Endothelial cell (in vitro differentiated cells): Measurements from ENCODE around the gene MRTFB. TPM values are rescaled to one million over a fixed set of nuclear protein-coding genes. Genes with fewer than 3 reads are reported as not detected.

Experiments used
- DNase-seq: peaks from one replicate; pipeline ENCODE4 v3.0.0; 2021; ENCODE audit warnings: low spot score
- H3K27ac Mint-ChIP-seq: one replicate; pipeline ENCODE4 v1.8.0; 2021; ENCODE audit warnings: mixed read lengths, inconsistent platforms; ENCODE audit not compliant: unreplicated experiment
- H3K27me3 Mint-ChIP-seq: one replicate; pipeline ENCODE4 v1.8.0; 2021; ENCODE audit warnings: mild to moderate bottlenecking, moderate library complexity, mixed read lengths, inconsistent platforms; ENCODE audit not compliant: unreplicated experiment
- H3K36me3 Mint-ChIP-seq: one replicate; pipeline ENCODE4 v1.8.0; 2021; ENCODE audit warnings: mild to moderate bottlenecking, low read depth, mixed read lengths, inconsistent platforms; ENCODE audit not compliant: unreplicated experiment
- H3K4me1 Mint-ChIP-seq: one replicate; pipeline ENCODE4 v1.8.0; 2021; ENCODE audit warnings: mild to moderate bottlenecking, mixed read lengths, inconsistent platforms; ENCODE audit not compliant: unreplicated experiment
- H3K4me3 Mint-ChIP-seq: one replicate; pipeline ENCODE4 v1.8.0; 2021; ENCODE audit warnings: mild to moderate bottlenecking, mixed read lengths, inconsistent platforms; ENCODE audit not compliant: unreplicated experiment
- H3K9me3 Mint-ChIP-seq: one replicate; pipeline ENCODE4 v1.8.0; 2021; ENCODE audit warnings: mixed read lengths, inconsistent platforms; ENCODE audit not compliant: unreplicated experiment
- CTCF ChIP-seq: fragments of 200-600 bp; sonication (generic); IDR thresholded peaks from one replicate; pipeline ENCODE4 v1.5.0; 2021; ENCODE audit warnings: antibody characterized with exemption; ENCODE audit not compliant: unreplicated experiment
- total RNA-seq: library from RNA; stranded (reverse); fragmentation: NEBNext Ultra II Directional; extraction: Animal tissue kit (Norgen Biotek cat#: 25700); gene quantifications from one replicate; pipeline ENCODE4 v1.2.1, GENCODE V29; 2021; ENCODE audit not compliant: unreplicated experiment

The MRTFB gene
- total RNA-seq, 1 donor from 2014 or later = 51.3 TPM

DNA sequence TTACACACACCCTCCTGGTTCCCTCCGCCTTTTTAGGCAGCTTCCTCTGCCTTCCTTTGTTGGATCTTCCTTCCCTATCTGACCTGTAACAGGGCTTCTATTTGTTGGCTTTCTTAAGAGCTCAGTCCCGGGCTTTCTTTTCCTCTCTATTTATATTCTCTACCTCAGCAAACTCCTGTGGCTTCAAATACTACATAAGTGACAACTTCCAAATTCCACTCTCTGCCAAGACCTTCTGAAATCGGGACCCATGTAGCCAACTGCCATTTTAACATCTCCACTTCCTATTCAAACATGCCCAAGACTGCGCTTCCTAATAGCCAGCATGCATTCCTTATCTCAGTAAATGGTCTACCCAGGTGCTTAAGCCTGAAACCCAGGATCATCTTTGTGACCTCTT lies 128.1 kb downstream of the MRTFB start:
- H3K4me3 Mint-ChIP-seq = no peak overlapping the region
- no peaks in the 10 kb centered on the region for H3K36me3 Mint-ChIP-seq
- no peaks in the 10 kb centered on the region for H3K9me3 Mint-ChIP-seq
- no peak for TF ChIP-seq CTCF
- H3K27me3 Mint-ChIP-seq = no peaks in the 10 kb centered on the region
- no peak overlapping the region for H3K27ac Mint-ChIP-seq
- DNase-seq = no peak
- peaks cover 35% of the 10 kb centered on the region for H3K4me1 Mint-ChIP-seq

DNA sequence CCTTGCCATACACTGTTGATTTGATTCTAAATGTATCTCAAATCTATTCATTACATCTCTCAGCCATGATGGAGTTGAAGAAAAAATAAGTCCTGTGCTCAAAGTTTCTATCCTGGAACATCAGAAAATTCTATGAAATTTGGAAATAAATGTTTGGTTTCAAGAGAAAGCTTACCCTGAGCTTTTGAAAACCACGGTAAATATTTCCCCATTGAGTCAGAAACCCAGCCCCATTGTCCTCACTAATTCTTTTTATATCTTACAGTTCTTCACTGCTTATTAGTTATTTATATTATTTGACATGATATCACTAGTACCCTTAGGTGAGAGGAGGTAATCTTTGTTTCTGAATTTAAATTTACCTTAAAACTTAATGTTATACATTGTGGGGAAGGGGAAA lies 128.5 kb downstream of the MRTFB start:
- no peak for TF ChIP-seq CTCF
- H3K36me3 Mint-ChIP-seq = no peaks in the 10 kb centered on the region
- no peaks in the 10 kb centered on the region for H3K9me3 Mint-ChIP-seq
- no peak overlapping the region for H3K27ac Mint-ChIP-seq
- H3K4me1 Mint-ChIP-seq = peaks cover 35% of the 10 kb centered on the region
- H3K27me3 Mint-ChIP-seq = no peaks in the 10 kb centered on the region
- DNase-seq = no peak
- no peak overlapping the region for H3K4me3 Mint-ChIP-seq

GRCh38 chr16:14202095-14202494 lies 131.0 kb downstream of the MRTFB start:
- H3K36me3 Mint-ChIP-seq = no peaks in the 10 kb centered on the region
- H3K4me1 Mint-ChIP-seq = peaks cover 24% of the 10 kb centered on the region
- H3K9me3 Mint-ChIP-seq = no peaks in the 10 kb centered on the region
- TF ChIP-seq CTCF = no peak
- no peak for DNase-seq
- no peak overlapping the region for H3K4me3 Mint-ChIP-seq
- no peaks in the 10 kb centered on the region for H3K27me3 Mint-ChIP-seq
- H3K27ac Mint-ChIP-seq = no peak overlapping the region

DNA sequence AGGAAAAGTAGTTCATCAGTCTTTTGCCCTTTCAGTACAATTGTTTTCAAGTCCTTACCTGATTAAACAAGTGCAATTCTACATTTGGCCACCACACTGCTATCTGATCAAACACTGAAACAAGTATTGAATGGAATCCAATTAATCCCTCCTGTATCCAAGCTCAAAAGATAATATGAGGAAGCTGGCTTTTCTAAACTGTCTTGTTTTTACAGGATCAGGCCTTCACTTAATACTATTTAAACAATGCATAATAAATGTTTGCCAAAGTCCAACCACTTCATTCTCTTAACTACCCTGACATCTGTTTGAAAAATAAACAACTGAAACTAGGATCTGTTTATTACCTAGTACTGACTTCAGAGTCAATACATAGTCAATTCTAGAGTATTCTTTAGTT lies 131.6 kb downstream of the MRTFB start:
- H3K4me3 Mint-ChIP-seq = no peak overlapping the region

DNA sequence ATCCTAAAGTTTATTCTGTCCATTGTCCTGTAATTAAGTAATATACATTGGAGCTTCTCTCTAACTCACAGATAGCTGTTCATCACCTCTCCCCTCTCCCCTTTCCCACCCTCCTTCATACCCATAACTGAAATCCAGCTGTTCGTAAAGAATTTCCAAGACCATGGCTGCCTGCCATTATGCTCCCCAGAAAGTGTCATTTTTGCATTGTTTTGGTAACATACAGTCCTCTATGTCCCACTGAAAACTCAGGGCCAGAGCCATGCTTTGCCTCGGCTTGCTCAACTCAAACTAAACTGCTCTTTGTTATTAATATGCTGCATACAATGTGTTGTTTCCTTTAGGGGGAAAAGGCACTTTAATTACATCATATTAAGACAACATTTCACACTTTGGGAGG lies 132.0 kb downstream of the MRTFB start:
- Mint-ChIP-seq H3K4me1 (peaks cover 21% of the 10 kb centered on the region), H3K27ac (peak overlapping the region; percentile 1), H3K36me3 (no peaks in the 10 kb centered on the region), H3K4me3 (no peak overlapping the region), H3K27me3 (no peaks in the 10 kb centered on the region), H3K9me3 (no peaks in the 10 kb centered on the region)
- no peak for TF ChIP-seq CTCF
- no peak for DNase-seq

More for the DNA sequence above, 131.6 kb downstream of the MRTFB start:
- no peak for DNase-seq
- peak; percentile 48 for TF ChIP-seq CTCF
- Mint-ChIP-seq H3K27me3 (no peaks in the 10 kb centered on the region), H3K9me3 (no peaks in the 10 kb centered on the region), H3K4me1 (peaks cover 21% of the 10 kb centered on the region), H3K36me3 (no peaks in the 10 kb centered on the region), H3K27ac (no peak overlapping the region)
